ENCODE data around the gene CHI3L1. TPM values are rescaled to one million over a fixed set of nuclear protein-coding genes. Genes with fewer than 3 reads are reported as not detected.

Gene CHI3L1
- total and polyA plus RNA-seq, 12 donors: 0.15 to 14.3 (median 2.0) TPM; not detected in 1

GRCh38 chr1:203227371-203228083 is 41.0 kb upstream of the CHI3L1 start:
- DNase-seq (no peak), ATAC-seq (no peak)
- intact Hi-C loops (cut with DNase I): no loop called here
- Histone ChIP-seq H3K4me1 (no peaks in the 10 kb centered on the region), H3K27ac (no peak overlapping the region), H3K9me3 (no peaks in the 10 kb centered on the region), H3K4me3 (no peak overlapping the region), H3K27me3 (peaks cover 0 to 40% (median 19%) of the 10 kb centered on the region in 7 donors), H3K36me3 (no peaks in the 10 kb centered on the region)
- 87 to 89% methylated on average over 9 of the region's 9 CpGs for WGBS, 2 donors
- no peak for TF ChIP-seq CTCF (IDR thresholded peaks at IDR 0.05)

GRCh38 chr1:203225071-203225470 is 38.6 kb upstream of the CHI3L1 start:
- peaks cover 0 to 28% (median 19%) of the 10 kb centered on the region in 7 donors for H3K27me3 ChIP-seq
- TF ChIP-seq CTCF (IDR thresholded peaks at IDR 0.05): no peak
- ATAC-seq: no peak

GRCh38 chr1:203223012-203223775 is 36.7 kb upstream of the CHI3L1 start:
- WGBS, 2 donors: 84 to 88% methylated on average over 18 of the region's 18 CpGs
- ATAC-seq (no peak), DNase-seq (no peak)
- no peak overlapping the region for H3K27ac ChIP-seq
- TF ChIP-seq CTCF (IDR thresholded peaks at IDR 0.05): no peak
- no peaks in the 10 kb centered on the region for H3K9me3 ChIP-seq
- H3K27me3 ChIP-seq: peaks cover 0 to 26% (median 14%) of the 10 kb centered on the region in 7 donors
- no peaks in the 10 kb centered on the region for H3K36me3 ChIP-seq
- H3K4me1 ChIP-seq: no peaks in the 10 kb centered on the region
- intact Hi-C loops (cut with DNase I): no loop called here
- no peak overlapping the region for H3K4me3 ChIP-seq

More at GRCh38 chr1:203225071-203225470, 38.6 kb upstream of the CHI3L1 start:
- Histone ChIP-seq H3K9me3 (no peaks in the 10 kb centered on the region), H3K4me3 (no peak overlapping the region), H3K27ac (no peak overlapping the region), H3K36me3 (no peaks in the 10 kb centered on the region), H3K4me1 (no peaks in the 10 kb centered on the region)
- intact Hi-C loops (cut with DNase I): no loop called here
- no peak for DNase-seq
- WGBS, 2 donors: 63 to 78% methylated on average over 4 of the region's 4 CpGs

GRCh38 chr1:203219934-203220333 is 33.4 kb upstream of the CHI3L1 start:
- TF ChIP-seq CTCF (IDR thresholded peaks at IDR 0.05): no peak
- H3K4me1 ChIP-seq: peaks cover 0 to 13% (median 0%) of the 10 kb centered on the region in 9 donors
- H3K27me3 ChIP-seq: peaks cover 0 to 34% (median 19%) of the 10 kb centered on the region in 7 donors
- 76 to 79% methylated on average over 8 of the region's 8 CpGs for WGBS, 2 donors
- no peak overlapping the region for H3K27ac ChIP-seq
- intact Hi-C loops (cut with DNase I): loop anchor here in 3 of 10 donors (1.0 to 5.0 kb wide), 3 partner anchors 98 to 180 kb away; no protein-coding TSS in a partner anchor
- no peak for DNase-seq
- no peaks in the 10 kb centered on the region for H3K9me3 ChIP-seq
- ATAC-seq: no peak
- no peaks in the 10 kb centered on the region for H3K36me3 ChIP-seq
- no peak overlapping the region for H3K4me3 ChIP-seq
